ENCODE measurements around the gene SESN2. TPM values are rescaled to one million over a fixed set of nuclear protein-coding genes. Genes with fewer than 3 reads are reported as not detected.

The SESN2 gene
- total RNA-seq, 3 donors from 2014 or later (not counting 1 experiment from before 2014, with no cell fraction given) = 21.0 to 30.3 (median 27.1) TPM

GRCh38 chr1:28235755-28236655, 23.3 kb upstream of the SESN2 start, which contains the start of gene ATP5IF1:
Gene ATP5IF1, plus strand, starts transcription at chr1:28236124. Its CDS starts 60 bp downstream, at chr1:28236184.
- H3K27me3 ChIP-seq (ENCODE audit: control insufficient read depth, insufficient read depth, low read length) = no peaks in the 10 kb centered on the region
- TF ChIP-seq, protein P1, sequence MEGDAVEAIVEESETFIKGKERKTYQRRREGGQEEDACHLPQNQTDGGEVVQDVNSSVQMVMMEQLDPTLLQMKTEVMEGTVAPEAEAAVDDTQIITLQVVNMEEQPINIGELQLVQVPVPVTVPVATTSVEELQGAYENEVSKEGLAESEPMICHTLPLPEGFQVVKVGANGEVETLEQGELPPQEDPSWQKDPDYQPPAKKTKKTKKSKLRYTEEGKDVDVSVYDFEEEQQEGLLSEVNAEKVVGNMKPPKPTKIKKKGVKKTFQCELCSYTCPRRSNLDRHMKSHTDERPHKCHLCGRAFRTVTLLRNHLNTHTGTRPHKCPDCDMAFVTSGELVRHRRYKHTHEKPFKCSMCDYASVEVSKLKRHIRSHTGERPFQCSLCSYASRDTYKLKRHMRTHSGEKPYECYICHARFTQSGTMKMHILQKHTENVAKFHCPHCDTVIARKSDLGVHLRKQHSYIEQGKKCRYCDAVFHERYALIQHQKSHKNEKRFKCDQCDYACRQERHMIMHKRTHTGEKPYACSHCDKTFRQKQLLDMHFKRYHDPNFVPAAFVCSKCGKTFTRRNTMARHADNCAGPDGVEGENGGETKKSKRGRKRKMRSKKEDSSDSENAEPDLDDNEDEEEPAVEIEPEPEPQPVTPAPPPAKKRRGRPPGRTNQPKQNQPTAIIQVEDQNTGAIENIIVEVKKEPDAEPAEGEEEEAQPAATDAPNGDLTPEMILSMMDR (IDR thresholded peaks at IDR 0.05) = no peak
- no peak within 1 kb of the TSS for H3K4me3 Mint-ChIP-seq
- peaks cover 6% of the 10 kb centered on the region for H3K36me3 ChIP-seq (ENCODE audit: control insufficient read depth, insufficient read depth, low read length)
- no peaks in the 10 kb centered on the region for H3K27me3 Mint-ChIP-seq (ENCODE audit: low read depth in 2 of 2)
- H3K27ac ChIP-seq (ENCODE audit: low read length) = peak within 1 kb of the TSS; percentile 66
- H3K4me1 ChIP-seq (ENCODE audit: control insufficient read depth, insufficient read depth, low read length) = peaks cover 39% of the 10 kb centered on the region
- peak; percentile 94 to 98 (median 95) for ATAC-seq
- WGBS (ENCODE audit: insufficient coverage) = under 1% methylated on average over 60 of the region's 60 CpGs
- H3K36me3 Mint-ChIP-seq = no peaks in the 10 kb centered on the region
- H3K27ac Mint-ChIP-seq = no peak within 1 kb of the TSS
- peak; percentile 91 to 98 for DNase-seq
- H3K4me1 Mint-ChIP-seq = peaks cover 12 to 13% of the 10 kb centered on the region in 2 donors
- H3K4me3 ChIP-seq (ENCODE audit: low read length) = peak within 1 kb of the TSS; percentile 76
- H3K9me3 Mint-ChIP-seq = no peaks in the 10 kb centered on the region
- no peaks in the 10 kb centered on the region for H3K9me3 ChIP-seq (ENCODE audit: control insufficient read depth, insufficient read depth, low read length)
- intact Hi-C loops (cut with micrococcal nuclease) = loop anchor here (1.0 kb wide), 2 partner anchors 10 to 23 kb away; partner anchors contain the start of gene SESN2

DNA sequence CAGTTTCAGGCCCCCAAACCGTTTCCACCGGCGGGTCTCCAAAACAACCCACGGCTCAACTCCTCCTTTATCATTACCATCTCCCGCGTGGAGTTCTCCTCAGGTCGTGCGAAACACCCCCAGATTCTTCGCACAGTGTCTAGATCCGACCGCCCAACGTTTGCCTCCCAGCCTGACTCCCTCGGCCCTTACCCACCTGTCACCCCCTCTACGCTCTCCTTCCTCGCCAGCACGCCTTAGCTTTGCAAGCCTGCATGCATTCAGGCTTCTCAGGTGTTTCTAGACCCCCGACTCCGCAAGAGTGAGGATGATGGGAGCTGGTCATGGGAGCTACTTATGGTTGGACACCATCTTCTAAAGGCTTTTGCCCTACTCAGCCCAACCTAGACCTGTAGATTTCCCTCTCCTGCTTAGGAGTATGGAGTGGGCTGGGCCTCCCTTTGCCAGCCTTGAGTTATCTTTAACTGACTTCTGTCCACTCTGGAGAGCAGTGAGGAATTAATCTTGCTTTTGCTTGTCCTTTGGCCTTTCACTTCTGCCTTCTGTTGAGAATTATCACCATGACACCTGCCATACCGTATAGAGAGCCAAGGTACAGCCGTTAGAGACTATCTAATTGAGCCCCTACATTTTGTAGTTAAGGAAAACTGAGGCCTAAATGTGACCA, 22.5 kb upstream of the SESN2 start:
- peak in 1 of 2 donors; percentile 36 for DNase-seq
- ATAC-seq = no peak
- H3K36me3 ChIP-seq (ENCODE audit: control insufficient read depth, insufficient read depth, low read length) = peaks cover 6% of the 10 kb centered on the region
- peak overlapping the region; percentile 76 for H3K4me3 ChIP-seq (ENCODE audit: low read length)
- TF ChIP-seq, protein P1 (IDR thresholded peaks at IDR 0.05) = no peak
- H3K9me3 Mint-ChIP-seq = no peaks in the 10 kb centered on the region
- no peaks in the 10 kb centered on the region for H3K36me3 Mint-ChIP-seq
- H3K4me3 Mint-ChIP-seq = no peak overlapping the region
- intact Hi-C loops (cut with micrococcal nuclease) = loop anchor here (1.0 kb wide), 1 partner anchor 10 kb away; no protein-coding TSS in a partner anchor
- no peaks in the 10 kb centered on the region for H3K9me3 ChIP-seq (ENCODE audit: control insufficient read depth, insufficient read depth, low read length)
- H3K27ac ChIP-seq (ENCODE audit: low read length) = peak overlapping the region; percentile 66
- peaks cover 31% of the 10 kb centered on the region for H3K4me1 ChIP-seq (ENCODE audit: control insufficient read depth, insufficient read depth, low read length)
- no peak overlapping the region for H3K27ac Mint-ChIP-seq
- 14% methylated on average over 20 of the region's 20 CpGs for WGBS (ENCODE audit: insufficient coverage)
- no peaks in the 10 kb centered on the region for H3K27me3 ChIP-seq (ENCODE audit: control insufficient read depth, insufficient read depth, low read length)
- H3K27me3 Mint-ChIP-seq (ENCODE audit: low read depth in 2 of 2) = no peaks in the 10 kb centered on the region
- peaks cover 12% of the 10 kb centered on the region in 2 donors for H3K4me1 Mint-ChIP-seq

DNA sequence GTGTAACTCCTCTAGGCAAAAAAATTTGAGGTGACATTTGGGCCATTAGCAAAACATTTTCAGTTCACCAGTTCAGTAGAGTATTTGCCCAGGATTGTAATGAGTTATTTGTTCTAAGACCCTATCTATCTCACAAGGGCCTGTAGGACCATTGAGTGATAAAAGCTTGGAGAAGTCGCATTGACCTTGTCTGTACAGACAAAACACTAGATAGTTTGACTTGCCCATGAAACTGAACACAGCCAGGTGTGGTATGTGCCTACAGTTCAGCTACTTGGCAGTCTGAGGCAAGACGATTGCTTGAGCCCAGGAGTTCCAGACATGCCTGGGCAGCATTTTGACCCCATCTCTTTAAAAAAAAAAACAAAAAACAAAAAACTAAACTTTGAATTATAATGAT, 20.3 kb upstream of the SESN2 start:
- no peak overlapping the region for H3K4me3 Mint-ChIP-seq
- H3K4me1 Mint-ChIP-seq = peaks cover 6% of the 10 kb centered on the region in 2 donors
- H3K4me1 ChIP-seq (ENCODE audit: control insufficient read depth, insufficient read depth, low read length) = peaks cover 27% of the 10 kb centered on the region
- H3K4me3 ChIP-seq (ENCODE audit: low read length) = no peak overlapping the region
- no peaks in the 10 kb centered on the region for H3K9me3 Mint-ChIP-seq
- TF ChIP-seq, protein P1 (IDR thresholded peaks at IDR 0.05) = no peak
- no peak overlapping the region for H3K27ac ChIP-seq (ENCODE audit: low read length)
- no peak overlapping the region for H3K27ac Mint-ChIP-seq
- H3K9me3 ChIP-seq (ENCODE audit: control insufficient read depth, insufficient read depth, low read length) = no peaks in the 10 kb centered on the region
- no peak for ATAC-seq
- intact Hi-C loops (cut with micrococcal nuclease) = no loop called here
- peaks cover 6% of the 10 kb centered on the region for H3K36me3 ChIP-seq (ENCODE audit: control insufficient read depth, insufficient read depth, low read length)
- H3K27me3 ChIP-seq (ENCODE audit: control insufficient read depth, insufficient read depth, low read length) = no peaks in the 10 kb centered on the region
- no peaks in the 10 kb centered on the region for H3K36me3 Mint-ChIP-seq
- H3K27me3 Mint-ChIP-seq (ENCODE audit: low read depth in 2 of 2) = no peaks in the 10 kb centered on the region
- DNase-seq = no peak
- 94% methylated on average over 2 of the region's 2 CpGs for WGBS (ENCODE audit: insufficient coverage)
